ENCODE measurements around the gene SEH1L. TPM values are rescaled to one million over a fixed set of nuclear protein-coding genes. Genes with fewer than 3 reads are reported as not detected.

Gene SEH1L
- total RNA-seq, 1 experiment from 2014 or later: 33.1 TPM

- DNase-seq: no peak
- Histone ChIP-seq H3K9me3 (replicated peaks) (no peaks in the 10 kb centered on the region), H3K4me3 (no peak overlapping the region), H3K27ac (no peak overlapping the region), H3K36me3 (peaks cover 29% of the 10 kb centered on the region), H3K4me1 (no peaks in the 10 kb centered on the region), H3K27me3 (no peaks in the 10 kb centered on the region)
Measured at GRCh38 chr18:13025233-13025632, 77.4 kb downstream of the SEH1L start.

- Histone ChIP-seq H3K27me3 (no peaks in the 10 kb centered on the region), H3K4me3 (no peak overlapping the region), H3K27ac (no peak overlapping the region), H3K36me3 (peaks cover 32% of the 10 kb centered on the region), H3K9me3 (replicated peaks) (no peaks in the 10 kb centered on the region), H3K4me1 (no peaks in the 10 kb centered on the region)
- DNase-seq: no peak
Measured at GRCh38 chr18:13026583-13027270, 78.9 kb downstream of the SEH1L start.

- no peak for DNase-seq
- Histone ChIP-seq H3K9me3 (replicated peaks) (no peaks in the 10 kb centered on the region), H3K36me3 (peaks cover 11% of the 10 kb centered on the region; the same call in 1 of the 2 replicates), H3K27me3 (no peaks in the 10 kb centered on the region), H3K27ac (no peak overlapping the region), H3K4me1 (no peaks in the 10 kb centered on the region), H3K4me3 (no peak overlapping the region)
Measured at GRCh38 chr18:13028869-13029268, 81.1 kb downstream of the SEH1L start.

GRCh38 chr18:13032173-13032572, 84.4 kb downstream of the SEH1L start:
- no peak for DNase-seq
- H3K36me3 ChIP-seq: peaks cover 14% of the 10 kb centered on the region; the same call in 1 of the 2 replicates
- H3K27me3 ChIP-seq: no peaks in the 10 kb centered on the region
- no peaks in the 10 kb centered on the region for H3K9me3 ChIP-seq (replicated peaks)
- H3K4me3 ChIP-seq: no peak overlapping the region
- H3K27ac ChIP-seq: no peak overlapping the region
- H3K4me1 ChIP-seq: no peaks in the 10 kb centered on the region

- Histone ChIP-seq H3K4me1 (no peaks in the 10 kb centered on the region), H3K36me3 (peaks cover 10% of the 10 kb centered on the region; the same call in 1 of the 2 replicates), H3K4me3 (no peak overlapping the region), H3K9me3 (replicated peaks) (no peaks in the 10 kb centered on the region), H3K27me3 (no peaks in the 10 kb centered on the region), H3K27ac (no peak overlapping the region)
- DNase-seq: no peak
Measured at GRCh38 chr18:13035249-13035914, 87.6 kb downstream of the SEH1L start.

- Histone ChIP-seq H3K4me1 (no peaks in the 10 kb centered on the region), H3K27me3 (no peaks in the 10 kb centered on the region), H3K4me3 (no peak overlapping the region), H3K27ac (no peak overlapping the region), H3K36me3 (peaks cover 6% of the 10 kb centered on the region; the same call in 1 of the 2 replicates), H3K9me3 (replicated peaks) (no peaks in the 10 kb centered on the region)
- DNase-seq: no peak
Measured at GRCh38 chr18:13036622-13037320, 89.0 kb downstream of the SEH1L start.

Other genes starting within 250 kb of the SEH1L start
- 12.5 and 16.3 TPM in 2 replicates for gene CEP76, start 245.3 kb upstream of the SEH1L start, total RNA-seq (2014; rRNA removed; shearing (Covaris generic))
- 74.7 and 75.6 TPM in 2 replicates for gene PSMG2, start 245.0 kb upstream of the SEH1L start, total RNA-seq (2014; rRNA removed; shearing (Covaris generic))
- gene PTPN2, start 63.8 kb upstream of the SEH1L start, total RNA-seq (2014; rRNA removed; shearing (Covaris generic)): 23.5 and 23.7 TPM in 2 replicates
- 26.3 and 28.4 TPM in 2 replicates for gene CEP192, start 43.4 kb downstream of the SEH1L start, total RNA-seq (2014; rRNA removed; shearing (Covaris generic))